Upper lobe of right lung (tissue), 1 donor: ENCODE data around the gene PCGF5. TPM values are rescaled to one million over a fixed set of nuclear protein-coding genes. Genes with fewer than 3 reads are reported as not detected.

ENCODE experiments used
- ATAC-seq: fragments of 200-7000 bp; cut with Tn5 transposase; one replicate; pipeline ENCODE4 v1.9.1; 2020; ENCODE audit warnings: mild to moderate bottlenecking, moderate library complexity
- DNase-seq: peaks from one replicate; pipeline ENCODE4 v3.0.0-alpha.2; 2020
- H3K27ac ChIP-seq: fragments of 200-600 bp; one replicate; pipeline ENCODE4 v1.8.0; 2022
- H3K27me3 ChIP-seq: fragments of 200-600 bp; one replicate; pipeline ENCODE4 v1.8.0; 2022; ENCODE audit warnings: mild to moderate bottlenecking
- H3K36me3 ChIP-seq: fragments of 200-600 bp; one replicate; pipeline ENCODE4 v1.8.0; 2022
- H3K4me1 ChIP-seq: fragments of 200-600 bp; one replicate; pipeline ENCODE4 v1.8.0; 2022
- H3K4me3 ChIP-seq: fragments of 200-600 bp; one replicate; pipeline ENCODE4 v1.8.0; 2022; ENCODE audit warnings: mild to moderate bottlenecking
- H3K9me3 ChIP-seq: fragments of 200-600 bp; one replicate; pipeline ENCODE4 v1.8.0; 2022
- intact Hi-C: fragments of 100-400 bp; cut with DNase I; formaldehyde crosslinking; loops from one replicate; pipeline ENCODE4 v1.11.0; 2022
- total RNA-seq: library from RNA; stranded (reverse); fragmentation: NEBNext Ultra II Directional; extraction: Animal tissue kit (Norgen Biotek cat#: 25700); gene quantifications from one replicate; pipeline ENCODE4 v1.2.1, GENCODE V29; 2021
- TF ChIP-seq, protein P1 (sequence below): fragments of 200-600 bp; IDR thresholded peaks from one replicate; pipeline ENCODE4 v1.8.0; 2022; ENCODE audit warnings: antibody characterized with exemption
- donor health status: DM: no; HTN: yes; CAD: no; lungs with severe emphysema.

The PCGF5 gene
- total RNA-seq, 1 donor from 2014 or later: 49.6 TPM

DNA sequence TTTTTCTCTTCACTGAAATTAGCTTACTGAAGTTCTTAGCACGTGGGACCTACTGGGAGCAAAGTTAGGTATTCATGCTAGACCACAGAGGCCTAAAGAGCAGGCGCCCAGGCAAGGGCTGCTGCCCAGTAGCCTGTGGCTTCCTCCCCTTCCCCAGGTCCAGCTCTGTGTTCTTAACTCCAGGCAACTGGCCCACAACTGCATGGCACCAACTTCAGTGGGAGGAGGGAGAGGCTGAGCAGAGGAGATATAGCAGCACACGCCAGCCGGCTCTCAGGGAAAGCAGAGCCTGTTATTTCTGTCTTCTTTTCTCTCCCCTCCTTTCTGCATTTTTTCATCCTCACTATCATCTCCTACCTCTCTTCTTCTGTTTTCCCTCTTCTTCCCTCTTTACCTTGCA, 67.4 kb downstream of the PCGF5 start:
- no peak for ATAC-seq
- TF ChIP-seq, protein P1, sequence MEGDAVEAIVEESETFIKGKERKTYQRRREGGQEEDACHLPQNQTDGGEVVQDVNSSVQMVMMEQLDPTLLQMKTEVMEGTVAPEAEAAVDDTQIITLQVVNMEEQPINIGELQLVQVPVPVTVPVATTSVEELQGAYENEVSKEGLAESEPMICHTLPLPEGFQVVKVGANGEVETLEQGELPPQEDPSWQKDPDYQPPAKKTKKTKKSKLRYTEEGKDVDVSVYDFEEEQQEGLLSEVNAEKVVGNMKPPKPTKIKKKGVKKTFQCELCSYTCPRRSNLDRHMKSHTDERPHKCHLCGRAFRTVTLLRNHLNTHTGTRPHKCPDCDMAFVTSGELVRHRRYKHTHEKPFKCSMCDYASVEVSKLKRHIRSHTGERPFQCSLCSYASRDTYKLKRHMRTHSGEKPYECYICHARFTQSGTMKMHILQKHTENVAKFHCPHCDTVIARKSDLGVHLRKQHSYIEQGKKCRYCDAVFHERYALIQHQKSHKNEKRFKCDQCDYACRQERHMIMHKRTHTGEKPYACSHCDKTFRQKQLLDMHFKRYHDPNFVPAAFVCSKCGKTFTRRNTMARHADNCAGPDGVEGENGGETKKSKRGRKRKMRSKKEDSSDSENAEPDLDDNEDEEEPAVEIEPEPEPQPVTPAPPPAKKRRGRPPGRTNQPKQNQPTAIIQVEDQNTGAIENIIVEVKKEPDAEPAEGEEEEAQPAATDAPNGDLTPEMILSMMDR: no peak
- Histone ChIP-seq H3K36me3 (peaks cover 5% of the 10 kb centered on the region), H3K9me3 (no peaks in the 10 kb centered on the region), H3K27me3 (no peaks in the 10 kb centered on the region), H3K4me3 (no peak overlapping the region), H3K27ac (no peak overlapping the region), H3K4me1 (peaks cover 4% of the 10 kb centered on the region)
- intact Hi-C loops: no loop called here
- no peak for DNase-seq

DNA sequence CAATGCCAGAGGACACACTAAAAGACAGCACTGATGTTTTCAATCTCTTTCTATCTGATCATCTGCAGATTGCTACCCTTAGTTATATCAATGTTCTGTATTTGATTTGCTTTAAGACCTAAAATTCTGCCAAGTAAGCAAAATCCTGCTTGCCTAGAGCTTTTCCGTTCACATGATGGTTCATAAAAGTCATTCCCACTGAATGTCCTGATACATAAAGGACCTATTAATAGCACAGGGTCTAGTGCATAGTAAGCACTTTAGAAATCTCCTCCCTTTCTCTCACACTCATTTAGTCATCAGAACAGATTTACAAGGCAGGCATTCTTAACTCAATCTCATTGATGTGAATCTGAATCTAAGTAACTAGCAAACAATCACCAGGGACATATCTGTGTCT, 68.8 kb downstream of the PCGF5 start:
- TF ChIP-seq, protein P1: no peak
- ATAC-seq: no peak

DNA sequence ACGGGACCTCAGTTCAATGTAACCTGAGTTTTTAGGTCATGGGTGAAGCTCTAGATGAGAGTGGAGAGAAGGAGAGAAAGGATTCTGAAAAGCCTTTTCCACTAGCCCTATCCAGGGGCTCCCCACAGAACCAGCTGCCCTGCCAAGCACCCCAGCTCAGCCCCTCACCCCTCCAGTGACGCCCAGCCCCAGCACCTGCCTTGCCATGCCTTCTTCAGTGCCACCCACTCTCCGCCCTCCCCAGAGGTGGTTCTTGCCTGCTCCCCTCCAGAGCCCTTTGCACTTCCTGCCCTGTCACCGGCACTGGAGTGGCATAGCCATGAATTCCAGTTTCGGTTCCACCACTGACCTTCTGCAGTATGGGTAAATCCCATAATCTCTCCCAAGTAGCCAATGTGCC, 70.1 kb downstream of the PCGF5 start:
- ATAC-seq: no peak
- Histone ChIP-seq H3K36me3 (no peaks in the 10 kb centered on the region), H3K27me3 (no peaks in the 10 kb centered on the region), H3K4me1 (peaks cover 4% of the 10 kb centered on the region), H3K9me3 (no peaks in the 10 kb centered on the region), H3K4me3 (no peak overlapping the region), H3K27ac (no peak overlapping the region)
- intact Hi-C loops: no loop called here
- DNase-seq: no peak
- TF ChIP-seq, protein P1: no peak

More for the DNA sequence above, 68.8 kb downstream of the PCGF5 start:
- no peaks in the 10 kb centered on the region for H3K9me3 ChIP-seq
- DNase-seq: no peak
- no peak overlapping the region for H3K4me3 ChIP-seq
- H3K36me3 ChIP-seq: peaks cover 5% of the 10 kb centered on the region
- H3K27me3 ChIP-seq: no peaks in the 10 kb centered on the region
- intact Hi-C loops: no loop called here
- H3K4me1 ChIP-seq: peaks cover 4% of the 10 kb centered on the region
- H3K27ac ChIP-seq: no peak overlapping the region

DNA sequence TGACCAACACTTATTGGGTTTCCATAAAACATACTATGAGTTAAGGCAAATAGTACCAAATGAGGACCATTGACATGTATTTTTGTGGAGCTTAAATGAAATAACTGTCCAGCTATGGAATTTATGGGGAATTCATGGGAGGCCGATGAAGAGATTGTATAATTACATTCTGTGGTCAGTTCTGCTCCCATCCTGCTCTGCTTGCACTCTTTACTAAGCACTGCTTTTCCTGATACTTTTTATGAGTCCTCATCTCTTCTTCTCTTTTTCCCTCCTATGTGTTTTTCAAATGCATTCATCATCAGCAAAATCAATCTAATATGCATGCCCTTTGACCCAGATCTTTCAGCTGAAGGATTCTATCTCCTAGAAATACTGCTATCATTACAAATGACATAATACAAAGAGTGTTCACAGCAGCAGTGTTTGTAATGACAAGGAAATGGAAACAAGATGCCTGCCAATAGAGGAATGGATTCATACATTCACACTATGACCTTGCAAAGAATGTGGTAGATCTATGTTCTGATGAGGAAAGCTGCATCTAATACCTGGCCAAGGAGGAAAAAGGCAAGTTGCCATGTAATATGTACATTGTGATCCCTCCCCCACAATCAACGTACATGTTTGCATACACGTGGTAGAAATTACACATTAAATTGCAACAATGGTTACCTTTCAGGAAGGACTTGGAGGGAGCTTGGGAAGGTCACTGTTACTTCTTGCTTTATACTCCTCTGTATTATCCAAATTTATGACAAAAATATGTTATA, 73.9 kb downstream of the PCGF5 start:
- TF ChIP-seq, protein P1: no peak
- Histone ChIP-seq H3K36me3 (no peaks in the 10 kb centered on the region), H3K4me3 (no peak overlapping the region), H3K4me1 (peaks cover 4% of the 10 kb centered on the region), H3K9me3 (no peaks in the 10 kb centered on the region), H3K27me3 (no peaks in the 10 kb centered on the region), H3K27ac (no peak overlapping the region)
- intact Hi-C loops: no loop called here
- no peak for DNase-seq
- no peak for ATAC-seq

DNA sequence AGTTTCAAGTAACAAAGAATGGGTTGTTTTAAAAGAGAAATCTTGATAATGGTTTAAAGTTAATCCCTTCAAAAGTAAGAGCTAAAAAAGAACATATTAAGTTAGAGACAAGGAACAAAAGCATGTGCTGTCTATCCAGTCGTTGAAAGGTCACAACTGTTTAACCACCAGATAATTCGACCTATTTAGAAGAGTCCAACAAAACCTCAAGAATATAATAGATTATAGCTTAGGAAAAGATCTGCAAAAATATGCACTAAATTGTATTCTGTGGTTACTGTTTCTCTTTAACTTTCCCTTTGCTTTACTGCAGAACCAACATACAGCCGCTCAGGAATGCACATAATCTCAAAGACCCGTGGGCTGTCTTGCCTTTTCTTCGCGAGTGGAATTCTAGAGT, 74.9 kb downstream of the PCGF5 start:
- H3K27ac ChIP-seq: no peak overlapping the region
- no peaks in the 10 kb centered on the region for H3K27me3 ChIP-seq
- ATAC-seq (no peak), DNase-seq (no peak)
- no peak overlapping the region for H3K4me3 ChIP-seq
- peaks cover 4% of the 10 kb centered on the region for H3K4me1 ChIP-seq
- TF ChIP-seq, protein P1: no peak
- intact Hi-C loops: no loop called here
- no peaks in the 10 kb centered on the region for H3K9me3 ChIP-seq
- no peaks in the 10 kb centered on the region for H3K36me3 ChIP-seq
